DOHH2 (cell line): ENCODE measurements around the gene NME7.

Experiments used
- CTCF ChIP-seq: fragments of 200-600 bp; sonication (generic); IDR thresholded peaks from one replicate; pipeline ENCODE4 v1.5.1; 2014; ENCODE audit warnings: antibody characterized with exemption, mild to moderate bottlenecking, low read depth, low read length; ENCODE audit not compliant: poor library complexity, severe bottlenecking
- EZH2phosphoT487 ChIP-seq: fragments of 200-600 bp; sonication (generic); IDR thresholded peaks from 2 replicates; pipeline ENCODE4 v1.6.1; 2017; ENCODE audit warnings: borderline replicate concordance, mild to moderate bottlenecking, antibody characterized with exemption, low read length, moderate library complexity, mixed read lengths

DNA sequence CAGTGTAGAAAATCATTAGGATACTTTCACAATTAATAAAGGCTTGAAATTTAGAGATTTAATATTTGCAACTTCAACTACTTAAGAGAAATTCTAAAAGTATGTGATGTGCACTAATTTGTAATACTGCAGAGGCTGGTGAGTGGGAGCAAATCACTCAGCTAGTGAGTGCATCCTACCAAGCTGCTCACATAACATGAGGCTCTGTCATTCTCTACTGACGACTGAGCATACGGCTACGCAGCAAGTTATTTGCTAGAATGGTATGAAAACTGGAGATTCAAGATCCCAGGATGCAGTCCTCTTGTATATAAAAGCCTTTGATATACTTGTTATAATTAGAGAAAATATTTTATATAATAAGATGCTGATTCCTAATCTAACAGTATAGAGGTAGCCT lies 171.0 kb downstream of the NME7 start:
- no peak for TF ChIP-seq CTCF
- no peak for TF ChIP-seq EZH2phosphoT487
